HCT116 (cell line): ENCODE results near the gene RFX1. TPM values are rescaled to one million over a fixed set of nuclear protein-coding genes. Genes with fewer than 3 reads are reported as not detected.

Source experiments
- ATAC-seq: fragments of 200-7000 bp; cut with Tn5 transposase; 2 replicates; pipeline ENCODE4 v1.9.1; 2020; ENCODE audit warnings: mild to moderate bottlenecking, moderate library complexity
- BruUV-seq: library from RNA; stranded (reverse); fragments of 400-500 nt; replicated peaks from 2 replicates; lab custom pipeline; 2021; lab: Mats Ljungman, UMichigan
- CTCF ChIA-PET: fragments of 300-600 bp; sonication (Branson Sonifier 250); formaldehyde crosslinking; loops from one replicate; lab custom pipeline; 2021; ENCODE audit warnings: antibody characterized with exemption; lab: Charles Lee
- POLR2A ChIA-PET: fragments of 300-600, 350-600 bp; sonication (Branson Sonifier 250); formaldehyde crosslinking; loops from one replicate; lab custom pipeline; 2021; ENCODE audit warnings: antibody characterized with exemption; lab: Charles Lee
- RAD21 ChIA-PET, 2 experiments: fragments of 300-600 bp; sonication (Branson Sonifier 250); formaldehyde crosslinking; loops; one replicate each; lab custom pipeline; 2023; ENCODE audit warnings: low total read pairs in 2 of 2; ENCODE audit not compliant: uncharacterized antibody in 2 of 2, unreplicated experiment in 2 of 2, low non-redundant PET in 1 of 2; lab: Charles Lee
- DNase-seq: peaks from one replicate; pipeline ENCODE4 v3.0.0-alpha.2; 2010; ENCODE audit warnings: low read depth, low spot score
- H2AFZ ChIP-seq: fragments of 200-600 bp; shearing (Covaris generic), sonication (generic); 2 replicates; pipeline ENCODE4 v1.6.1; 2017; ENCODE audit warnings: low read depth, mixed run types, mixed read lengths, antibody characterized with exemption, low read length; ENCODE audit not compliant: poor library complexity, severe bottlenecking
- H3K27ac ChIP-seq: 2 replicates; pipeline ENCODE4 v1.5.1; 2012; ENCODE audit warnings: low read depth, low read length
- H3K27me3 ChIP-seq: fragments of 200-600 bp; sonication (generic); 2 replicates; pipeline ENCODE4 v1.6.1; 2016; ENCODE audit warnings: mixed run types, low read length, mixed read lengths; ENCODE audit not compliant: insufficient read depth
- H3K36me3 ChIP-seq, 2 experiments: fragments of 200-500 bp in 1 of 2; fragments of 200-600 bp in 1 of 2; sonication (Bioruptor generic) in 1 of 2; sonication (generic) in 1 of 2; 2 replicates each; pipeline versions ENCODE4 v1.5.1 to v1.6.1; 2014 to 2016; ENCODE audit warnings: low read length in 2 of 2, inconsistent platforms in 1 of 2, mixed read lengths in 1 of 2, mixed run types in 1 of 2; ENCODE audit not compliant: insufficient read depth in 2 of 2, control insufficient read depth in 1 of 2
- H3K4me1 ChIP-seq, 2 experiments: fragments of 200-600 bp in 1 of 2; sonication (generic) in 1 of 2; 2 replicates each; pipeline versions ENCODE4 v1.5.1 to v1.6.1; 2012 to 2017; ENCODE audit warnings: low read length in 2 of 2, inconsistent platforms in 1 of 2, mild to moderate bottlenecking in 1 of 2, mixed read lengths in 1 of 2, mixed run types in 1 of 2, moderate library complexity in 1 of 2; ENCODE audit not compliant: insufficient read depth in 2 of 2, control insufficient read depth in 1 of 2
- H3K4me2 ChIP-seq: fragments of 200-600 bp; sonication (generic); 2 replicates; pipeline ENCODE4 v1.6.1; 2017; ENCODE audit warnings: mixed run types, low read length, mixed read lengths
- H3K4me3 ChIP-seq, 2 experiments: fragments of 200-600 bp in 1 of 2; sonication (generic) in 1 of 2; replicated peaks in 1 of 2; 2 replicates each; pipeline ENCODE4 v1.5.1; 2011 to 2016; ENCODE audit warnings: low read length in 2 of 2, control low read depth in 1 of 2, low read depth in 1 of 2, mild to moderate bottlenecking in 1 of 2, mixed read lengths in 1 of 2, mixed run types in 1 of 2
- H3K79me2 ChIP-seq: fragments of 200-600 bp; sonication (generic); 2 replicates; pipeline ENCODE4 v1.6.1; 2017; ENCODE audit warnings: mild to moderate bottlenecking, mixed run types, low read length, moderate library complexity, mixed read lengths; ENCODE audit not compliant: insufficient read depth
- H3K9ac ChIP-seq: fragments of 200-600 bp; sonication (generic); 2 replicates; pipeline ENCODE4 v1.6.1; 2016; ENCODE audit warnings: low read length, mixed read lengths
- H3K9me2 ChIP-seq: fragments of 200-600 bp; sonication (generic), shearing (Covaris generic); 2 replicates; pipeline ENCODE4 v1.6.1; 2017; ENCODE audit warnings: mixed run types, mild to moderate bottlenecking, moderate library complexity; ENCODE audit not compliant: insufficient read depth
- H3K9me3 ChIP-seq, 2 experiments: fragments of 200-500 bp in 1 of 2; fragments of 200-600 bp in 1 of 2; sonication (Bioruptor generic) in 1 of 2; sonication (generic) in 1 of 2; 2 replicates each; pipeline ENCODE4 v1.6.1; 2014 to 2017; ENCODE audit warnings: low read length in 2 of 2, mixed read lengths in 2 of 2, inconsistent platforms in 1 of 2, low read depth in 1 of 2, mild to moderate bottlenecking in 1 of 2, mixed run types in 1 of 2, moderate library complexity in 1 of 2; ENCODE audit not compliant: control insufficient read depth in 1 of 2, insufficient read depth in 1 of 2
- H4K20me1 ChIP-seq: fragments of 200-600 bp; sonication (generic), shearing (Covaris generic); 2 replicates; pipeline ENCODE4 v1.6.1; 2017; ENCODE audit warnings: mixed run types, mild to moderate bottlenecking, moderate library complexity; ENCODE audit not compliant: insufficient read depth
- CEBPB ChIP-seq: IDR thresholded peaks from 2 replicates; pipeline ENCODE4 v1.6.1; 2012; ENCODE audit warnings: low read depth
- ELF1 ChIP-seq: IDR thresholded peaks from 2 replicates; pipeline ENCODE4 v1.6.1; 2012; ENCODE audit warnings: low read depth, borderline replicate concordance
- POLR2A ChIP-seq: IDR thresholded peaks from 2 replicates; pipeline ENCODE4 v1.7.0; 2011; ENCODE audit warnings: borderline replicate concordance; ENCODE audit not compliant: insufficient read depth, insufficient read length; ENCODE audit errors: extremely low read depth
- SRF ChIP-seq: IDR thresholded peaks from 2 replicates; pipeline ENCODE4 v1.6.1; 2012; ENCODE audit warnings: low read depth
- YY1 ChIP-seq: IDR thresholded peaks from 2 replicates; pipeline ENCODE4 v1.6.1; 2011; ENCODE audit warnings: low read length, low read depth, moderate library complexity, mild to moderate bottlenecking; ENCODE audit not compliant: insufficient replicate concordance; ENCODE audit errors: extremely low read depth
- intact Hi-C: fragments of 100-400 bp; cut with micrococcal nuclease; formaldehyde crosslinking; loops from 2 replicates; pipeline ENCODE4 v1.10.0; 2022
- total RNA-seq: library from RNA; stranded (reverse); gene quantifications from one replicate; pipeline ENCODE4 v1.2.1, GENCODE V29; 2021; ENCODE audit not compliant: unreplicated experiment
- TF ChIP-seq, protein P1 (sequence below): IDR thresholded peaks from 2 replicates; pipeline ENCODE4 v1.6.1; 2011; ENCODE audit warnings: mild to moderate bottlenecking, low read length, moderate library complexity; ENCODE audit not compliant: insufficient replicate concordance; ENCODE audit errors: extremely low read depth
- TF ChIP-seq, protein P2 (sequence below): IDR thresholded peaks from 2 replicates; pipeline ENCODE4 v1.6.1; 2012; ENCODE audit warnings: low read depth
- TF ChIP-seq, protein P3 (sequence below): IDR thresholded peaks from 2 replicates; pipeline ENCODE4 v1.6.1; 2012

The RFX1 gene
- total RNA-seq, 1 experiment from 2014 or later: 16.3 TPM

DNA sequence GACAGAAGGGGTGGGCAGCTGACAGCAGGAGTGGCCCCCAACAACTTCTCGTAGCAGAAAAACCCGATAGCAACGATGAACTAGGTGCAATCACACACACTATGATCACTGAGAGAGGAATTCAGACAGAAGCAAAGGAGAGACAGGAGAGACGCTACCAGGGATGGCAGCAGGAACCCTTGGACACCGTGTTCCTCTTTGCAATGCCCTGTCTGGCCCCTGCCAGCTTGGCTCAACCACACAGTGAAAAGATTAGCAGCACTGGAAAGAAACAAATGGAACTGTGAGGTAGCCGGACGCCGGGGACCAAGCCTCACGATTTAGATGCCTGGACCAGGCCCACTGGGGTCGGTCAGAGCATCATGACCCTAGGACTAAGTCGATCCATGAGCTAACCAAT is 30.2 kb downstream of the RFX1 start:
- no peak for ATAC-seq
- intact Hi-C loops: no loop called here
- no TSS peak for BruUV-seq
- ChIA-PET POLR2A (no interaction called here), RAD21 (no interaction called here), CTCF (no interaction called here)
- no peak overlapping the region for H3K9ac ChIP-seq
- H3K4me2 ChIP-seq: no peak overlapping the region
- H3K27me3 ChIP-seq: no peaks in the 10 kb centered on the region
- no peaks in the 10 kb centered on the region for H4K20me1 ChIP-seq
- H3K4me3 ChIP-seq: no peak overlapping the region
- DNase-seq: no peak
- H2AFZ ChIP-seq: no peak overlapping the region
- peaks cover 0 to 10% of the 10 kb centered on the region in 2 experiments; a peak in 3 of 4 replicates for H3K4me1 ChIP-seq
- no peaks in the 10 kb centered on the region for H3K79me2 ChIP-seq
- no peak for TF ChIP-seq YY1
- TF ChIP-seq, protein P1, sequence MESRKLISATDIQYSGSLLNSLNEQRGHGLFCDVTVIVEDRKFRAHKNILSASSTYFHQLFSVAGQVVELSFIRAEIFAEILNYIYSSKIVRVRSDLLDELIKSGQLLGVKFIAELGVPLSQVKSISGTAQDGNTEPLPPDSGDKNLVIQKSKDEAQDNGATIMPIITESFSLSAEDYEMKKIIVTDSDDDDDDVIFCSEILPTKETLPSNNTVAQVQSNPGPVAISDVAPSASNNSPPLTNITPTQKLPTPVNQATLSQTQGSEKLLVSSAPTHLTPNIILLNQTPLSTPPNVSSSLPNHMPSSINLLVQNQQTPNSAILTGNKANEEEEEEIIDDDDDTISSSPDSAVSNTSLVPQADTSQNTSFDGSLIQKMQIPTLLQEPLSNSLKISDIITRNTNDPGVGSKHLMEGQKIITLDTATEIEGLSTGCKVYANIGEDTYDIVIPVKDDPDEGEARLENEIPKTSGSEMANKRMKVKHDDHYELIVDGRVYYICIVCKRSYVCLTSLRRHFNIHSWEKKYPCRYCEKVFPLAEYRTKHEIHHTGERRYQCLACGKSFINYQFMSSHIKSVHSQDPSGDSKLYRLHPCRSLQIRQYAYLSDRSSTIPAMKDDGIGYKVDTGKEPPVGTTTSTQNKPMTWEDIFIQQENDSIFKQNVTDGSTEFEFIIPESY: no peak
- TF ChIP-seq SRF: no peak
- no peak for TF ChIP-seq POLR2A
- no peak for TF ChIP-seq ELF1
- TF ChIP-seq CEBPB: no peak
- TF ChIP-seq, protein P2, sequence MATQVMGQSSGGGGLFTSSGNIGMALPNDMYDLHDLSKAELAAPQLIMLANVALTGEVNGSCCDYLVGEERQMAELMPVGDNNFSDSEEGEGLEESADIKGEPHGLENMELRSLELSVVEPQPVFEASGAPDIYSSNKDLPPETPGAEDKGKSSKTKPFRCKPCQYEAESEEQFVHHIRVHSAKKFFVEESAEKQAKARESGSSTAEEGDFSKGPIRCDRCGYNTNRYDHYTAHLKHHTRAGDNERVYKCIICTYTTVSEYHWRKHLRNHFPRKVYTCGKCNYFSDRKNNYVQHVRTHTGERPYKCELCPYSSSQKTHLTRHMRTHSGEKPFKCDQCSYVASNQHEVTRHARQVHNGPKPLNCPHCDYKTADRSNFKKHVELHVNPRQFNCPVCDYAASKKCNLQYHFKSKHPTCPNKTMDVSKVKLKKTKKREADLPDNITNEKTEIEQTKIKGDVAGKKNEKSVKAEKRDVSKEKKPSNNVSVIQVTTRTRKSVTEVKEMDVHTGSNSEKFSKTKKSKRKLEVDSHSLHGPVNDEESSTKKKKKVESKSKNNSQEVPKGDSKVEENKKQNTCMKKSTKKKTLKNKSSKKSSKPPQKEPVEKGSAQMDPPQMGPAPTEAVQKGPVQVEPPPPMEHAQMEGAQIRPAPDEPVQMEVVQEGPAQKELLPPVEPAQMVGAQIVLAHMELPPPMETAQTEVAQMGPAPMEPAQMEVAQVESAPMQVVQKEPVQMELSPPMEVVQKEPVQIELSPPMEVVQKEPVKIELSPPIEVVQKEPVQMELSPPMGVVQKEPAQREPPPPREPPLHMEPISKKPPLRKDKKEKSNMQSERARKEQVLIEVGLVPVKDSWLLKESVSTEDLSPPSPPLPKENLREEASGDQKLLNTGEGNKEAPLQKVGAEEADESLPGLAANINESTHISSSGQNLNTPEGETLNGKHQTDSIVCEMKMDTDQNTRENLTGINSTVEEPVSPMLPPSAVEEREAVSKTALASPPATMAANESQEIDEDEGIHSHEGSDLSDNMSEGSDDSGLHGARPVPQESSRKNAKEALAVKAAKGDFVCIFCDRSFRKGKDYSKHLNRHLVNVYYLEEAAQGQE: no peak
- TF ChIP-seq, protein P3, sequence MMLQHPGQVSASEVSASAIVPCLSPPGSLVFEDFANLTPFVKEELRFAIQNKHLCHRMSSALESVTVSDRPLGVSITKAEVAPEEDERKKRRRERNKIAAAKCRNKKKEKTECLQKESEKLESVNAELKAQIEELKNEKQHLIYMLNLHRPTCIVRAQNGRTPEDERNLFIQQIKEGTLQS: no peak
- no peaks in the 10 kb centered on the region; a peak in 1 of 4 replicates for H3K36me3 ChIP-seq
- H3K9me2 ChIP-seq: no peaks in the 10 kb centered on the region
- no peak overlapping the region for H3K27ac ChIP-seq
- H3K9me3 ChIP-seq: no peaks in the 10 kb centered on the region
